ENCODE data around the gene KLHL3.

Gene KLHL3

DNA sequence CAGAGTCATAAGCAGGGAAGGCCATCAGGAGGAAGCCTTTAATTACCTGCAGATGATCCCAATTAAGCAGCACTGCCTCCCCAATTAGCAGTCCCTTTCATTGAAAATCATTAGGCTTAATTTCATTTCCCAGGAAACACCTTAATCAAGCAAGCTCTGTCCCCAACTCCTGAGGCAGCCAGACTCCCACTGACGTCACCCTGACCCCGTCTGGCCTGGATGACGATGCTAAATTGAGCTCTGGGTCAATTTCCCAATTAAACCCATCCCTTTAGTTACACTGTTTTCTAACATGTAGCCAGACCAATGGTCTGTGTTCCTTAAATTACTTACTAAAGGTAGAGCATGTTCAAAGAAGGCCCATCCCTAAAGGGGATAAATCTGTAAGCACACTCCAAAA is 152.8 kb downstream of the KLHL3 start:
- peaks cover 5% of the 10 kb centered on the region for H3K9me3 ChIP-seq (ENCODE audit: control insufficient read depth, low read depth, low read length)
- H3K4me3 ChIP-seq (ENCODE audit: low read length), result no peak overlapping the region
- no peaks in the 10 kb centered on the region for H3K27me3 ChIP-seq (ENCODE audit: control insufficient read depth, insufficient read depth, low read length)
- H3K9ac ChIP-seq (ENCODE audit: low read length), result no peak overlapping the region
- H3K36me3 ChIP-seq (ENCODE audit: control insufficient read depth, low read depth, low read length), result no peaks in the 10 kb centered on the region
- H3K27ac ChIP-seq (ENCODE audit: low read length), result no peak overlapping the region
- no peaks in the 10 kb centered on the region for H3K4me1 ChIP-seq (ENCODE audit: control insufficient read depth, low read depth, low read length)

GRCh38 chr5:137582218-137582617 is 153.7 kb downstream of the KLHL3 start:
- Histone ChIP-seq H3K4me1 (ENCODE audit: control insufficient read depth, low read depth, low read length) (no peaks in the 10 kb centered on the region), H3K9me3 (ENCODE audit: control insufficient read depth, low read depth, low read length) (peaks cover 5% of the 10 kb centered on the region), H3K4me3 (ENCODE audit: low read length) (no peak overlapping the region), H3K36me3 (ENCODE audit: control insufficient read depth, low read depth, low read length) (no peaks in the 10 kb centered on the region), H3K27ac (ENCODE audit: low read length) (no peak overlapping the region), H3K9ac (ENCODE audit: low read length) (no peak overlapping the region), H3K27me3 (ENCODE audit: control insufficient read depth, insufficient read depth, low read length) (no peaks in the 10 kb centered on the region)

DNA sequence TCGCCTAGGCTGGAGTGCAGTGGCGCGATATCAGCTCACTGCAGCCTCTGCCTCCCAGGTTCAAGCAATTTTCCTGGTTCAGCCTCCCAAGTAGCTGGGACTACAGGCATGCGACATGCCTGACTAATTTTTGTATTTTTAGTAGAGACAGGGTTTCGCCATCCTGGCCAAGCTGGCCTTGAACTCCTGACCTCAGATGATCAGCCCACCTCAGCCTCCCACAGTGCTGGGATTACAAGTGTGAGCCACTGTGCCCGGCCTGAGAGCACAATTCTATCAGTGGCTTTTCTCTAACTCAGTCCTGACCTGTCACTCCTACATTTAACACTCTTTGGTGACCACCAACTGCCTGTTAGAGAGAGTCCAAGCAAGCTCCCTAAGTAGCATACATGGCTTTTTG is 154.1 kb downstream of the KLHL3 start:
- no peaks in the 10 kb centered on the region for H3K4me1 ChIP-seq (ENCODE audit: control insufficient read depth, low read depth, low read length)
- no peak overlapping the region for H3K9ac ChIP-seq (ENCODE audit: low read length)
- no peak overlapping the region for H3K27ac ChIP-seq (ENCODE audit: low read length)
- peaks cover 5% of the 10 kb centered on the region for H3K9me3 ChIP-seq (ENCODE audit: control insufficient read depth, low read depth, low read length)
- H3K27me3 ChIP-seq (ENCODE audit: control insufficient read depth, insufficient read depth, low read length), result no peaks in the 10 kb centered on the region
- no peaks in the 10 kb centered on the region for H3K36me3 ChIP-seq (ENCODE audit: control insufficient read depth, low read depth, low read length)
- H3K4me3 ChIP-seq (ENCODE audit: low read length), result no peak overlapping the region

- Histone ChIP-seq H3K36me3 (ENCODE audit: control insufficient read depth, low read depth, low read length) (no peaks in the 10 kb centered on the region), H3K4me1 (ENCODE audit: control insufficient read depth, low read depth, low read length) (no peaks in the 10 kb centered on the region), H3K27ac (ENCODE audit: low read length) (no peak overlapping the region), H3K9me3 (ENCODE audit: control insufficient read depth, low read depth, low read length) (no peaks in the 10 kb centered on the region), H3K9ac (ENCODE audit: low read length) (no peak overlapping the region), H3K4me3 (ENCODE audit: low read length) (no peak overlapping the region), H3K27me3 (ENCODE audit: control insufficient read depth, insufficient read depth, low read length) (no peaks in the 10 kb centered on the region)
Measured at GRCh38 chr5:137580030-137580429, 155.9 kb downstream of the KLHL3 start.

GRCh38 chr5:137575847-137576246 is 160.0 kb downstream of the KLHL3 start:
- no peak overlapping the region for H3K9ac ChIP-seq (ENCODE audit: low read length)
- H3K4me1 ChIP-seq (ENCODE audit: control insufficient read depth, low read depth, low read length), result no peaks in the 10 kb centered on the region
- H3K9me3 ChIP-seq (ENCODE audit: control insufficient read depth, low read depth, low read length), result no peaks in the 10 kb centered on the region
- H3K4me3 ChIP-seq (ENCODE audit: low read length), result no peak overlapping the region
- H3K27me3 ChIP-seq (ENCODE audit: control insufficient read depth, insufficient read depth, low read length), result no peaks in the 10 kb centered on the region
- no peak overlapping the region for H3K27ac ChIP-seq (ENCODE audit: low read length)
- no peaks in the 10 kb centered on the region for H3K36me3 ChIP-seq (ENCODE audit: control insufficient read depth, low read depth, low read length)

DNA sequence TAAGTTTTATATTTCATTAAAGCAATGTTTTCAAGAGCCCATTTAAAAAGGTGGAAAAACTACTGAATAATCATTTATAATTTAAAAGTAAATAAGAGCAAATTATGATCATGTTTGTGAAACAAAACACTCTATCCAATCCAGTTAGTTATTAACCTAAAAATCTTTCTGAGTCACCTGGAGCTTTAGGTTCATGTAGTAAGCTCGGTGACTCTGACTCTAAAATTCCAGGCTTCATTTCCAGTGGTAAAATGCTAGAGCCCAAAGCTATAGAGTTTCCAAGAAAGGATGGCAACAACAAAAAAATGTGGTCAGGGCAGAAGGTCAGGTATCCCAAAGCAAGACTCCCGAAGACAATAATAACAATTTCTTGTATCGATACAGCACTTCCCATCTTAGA is 160.7 kb downstream of the KLHL3 start:
- Histone ChIP-seq H3K4me1 (ENCODE audit: control insufficient read depth, low read depth, low read length) (no peaks in the 10 kb centered on the region), H3K4me3 (ENCODE audit: low read length) (no peak overlapping the region), H3K9ac (ENCODE audit: low read length) (no peak overlapping the region), H3K27me3 (ENCODE audit: control insufficient read depth, insufficient read depth, low read length) (no peaks in the 10 kb centered on the region), H3K27ac (ENCODE audit: low read length) (no peak overlapping the region), H3K9me3 (ENCODE audit: control insufficient read depth, low read depth, low read length) (no peaks in the 10 kb centered on the region), H3K36me3 (ENCODE audit: control insufficient read depth, low read depth, low read length) (no peaks in the 10 kb centered on the region)

DNA sequence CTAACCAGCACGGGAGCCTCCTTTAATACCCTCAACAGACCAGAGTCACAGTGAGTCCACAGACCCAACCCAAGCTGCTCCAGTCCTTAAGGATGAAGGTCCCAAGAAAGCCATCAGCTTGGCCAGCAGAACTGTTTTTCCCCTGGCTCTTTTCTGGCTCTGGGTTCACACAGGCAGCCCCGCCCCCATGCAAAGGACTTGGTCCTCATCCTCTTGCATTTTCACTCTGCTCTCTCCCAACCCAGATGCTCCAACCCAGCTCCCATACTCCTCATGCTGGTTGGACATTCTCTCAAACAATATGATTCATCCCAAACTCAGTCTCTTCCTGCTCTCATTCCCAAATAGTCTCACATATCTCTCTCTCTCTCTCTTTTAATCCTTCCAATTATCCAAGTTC is 162.5 kb downstream of the KLHL3 start:
- Histone ChIP-seq H3K4me1 (ENCODE audit: control insufficient read depth, low read depth, low read length) (no peaks in the 10 kb centered on the region), H3K27me3 (ENCODE audit: control insufficient read depth, insufficient read depth, low read length) (no peaks in the 10 kb centered on the region), H3K9ac (ENCODE audit: low read length) (no peak overlapping the region), H3K4me3 (ENCODE audit: low read length) (no peak overlapping the region), H3K36me3 (ENCODE audit: control insufficient read depth, low read depth, low read length) (no peaks in the 10 kb centered on the region), H3K27ac (ENCODE audit: low read length) (no peak overlapping the region), H3K9me3 (ENCODE audit: control insufficient read depth, low read depth, low read length) (no peaks in the 10 kb centered on the region)

GRCh38 chr5:137572042-137572695 is 163.7 kb downstream of the KLHL3 start:
- H3K9me3 ChIP-seq (ENCODE audit: control insufficient read depth, low read depth, low read length), result no peaks in the 10 kb centered on the region
- H3K27ac ChIP-seq (ENCODE audit: low read length), result no peak overlapping the region
- H3K4me1 ChIP-seq (ENCODE audit: control insufficient read depth, low read depth, low read length), result no peaks in the 10 kb centered on the region

DNA sequence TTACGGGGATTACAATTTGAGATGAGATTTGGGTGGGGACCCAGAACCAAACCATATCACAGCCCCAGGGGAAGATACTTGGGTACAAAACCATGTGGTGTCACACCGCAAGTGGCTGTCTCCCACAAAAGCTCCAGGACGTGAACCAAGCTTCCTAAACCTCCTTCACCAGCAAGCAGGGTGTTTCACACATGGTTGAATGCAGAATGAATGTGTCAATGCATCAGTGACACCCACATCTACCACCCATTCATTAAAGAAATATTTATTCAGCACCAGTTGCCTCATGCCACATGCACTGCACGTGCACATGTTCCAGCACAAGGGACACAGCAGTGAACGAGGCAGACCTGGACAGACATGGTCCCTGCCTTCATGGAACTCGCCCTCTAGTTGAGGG is 165.8 kb downstream of the KLHL3 start:
- H3K27me3 ChIP-seq (ENCODE audit: control insufficient read depth, insufficient read depth, low read length), result no peaks in the 10 kb centered on the region
- H3K9ac ChIP-seq (ENCODE audit: low read length), result no peak overlapping the region
- H3K9me3 ChIP-seq (ENCODE audit: control insufficient read depth, low read depth, low read length), result no peaks in the 10 kb centered on the region
- no peak overlapping the region for H3K27ac ChIP-seq (ENCODE audit: low read length)
- H3K36me3 ChIP-seq (ENCODE audit: control insufficient read depth, low read depth, low read length), result no peaks in the 10 kb centered on the region
- H3K4me1 ChIP-seq (ENCODE audit: control insufficient read depth, low read depth, low read length), result no peaks in the 10 kb centered on the region
- H3K4me3 ChIP-seq (ENCODE audit: low read length), result no peak overlapping the region

More at GRCh38 chr5:137572042-137572695, 163.7 kb downstream of the KLHL3 start:
- Histone ChIP-seq H3K36me3 (ENCODE audit: control insufficient read depth, low read depth, low read length) (no peaks in the 10 kb centered on the region), H3K9ac (ENCODE audit: low read length) (no peak overlapping the region), H3K27me3 (ENCODE audit: control insufficient read depth, insufficient read depth, low read length) (no peaks in the 10 kb centered on the region), H3K4me3 (ENCODE audit: low read length) (no peak overlapping the region)

Data from iPS-18a (cell line).